Tibial artery (tissue), 4 donors: ENCODE data around the gene IFTAP.

Source experiments
- DNase-seq, 2 donors: peaks; one replicate each; pipeline ENCODE4 v3.0.0-alpha.2; 2019
- H3K27ac ChIP-seq, 2 donors: fragments of 200-600 bp; sonication (generic) in 1 of 2; 1 replicate in 1 of 2; 2 replicates in 1 of 2; pipeline ENCODE4 v1.5.1; 2018 to 2019; ENCODE audit warnings: mild to moderate bottlenecking in 1 of 2
- H3K27me3 ChIP-seq, 2 donors: fragments of 200-600 bp; sonication (generic) in 1 of 2; one replicate each; pipeline versions ENCODE4 v1.5.1 to v1.6.0; 2016 to 2019
- H3K36me3 ChIP-seq, 3 donors: fragments of 200-600 bp; sonication (generic) in 2 of 3; one replicate each; pipeline ENCODE4 v1.5.1; 2016 to 2019; ENCODE audit warnings: mild to moderate bottlenecking in 2 of 3
- H3K4me1 ChIP-seq, 4 donors: fragments of 200-600 bp; sonication (generic) in 2 of 4; 1 replicate in 3 of 4; 2 replicates in 1 of 4; pipeline ENCODE4 v1.5.1; 2016 to 2019
- H3K4me3 ChIP-seq, 2 donors: fragments of 200-600 bp; sonication (generic) in 1 of 2; 1 replicate in 1 of 2; 2 replicates in 1 of 2; pipeline ENCODE4 v1.5.1; 2018 to 2019; ENCODE audit warnings: mild to moderate bottlenecking in 2 of 2
- H3K9me3 ChIP-seq, 3 donors: fragments of 200-600 bp; sonication (generic) in 1 of 3; one replicate each; pipeline ENCODE4 v1.5.1; 2016 to 2019
- CTCF ChIP-seq, 2 experiments: fragments of 200-600 bp in 1 of 2; fragments of 450-650 bp in 1 of 2; IDR thresholded peaks; one replicate each; pipeline ENCODE4 v1.5.1; 2017 to 2019; ENCODE audit warnings: antibody characterized with exemption in 2 of 2, mild to moderate bottlenecking in 1 of 2, moderate library complexity in 1 of 2
- intact Hi-C: fragments of 100-400 bp; cut with DNase I; formaldehyde crosslinking; loops from one replicate; pipeline ENCODE4 v1.15.0; 2023; ENCODE audit warnings: low total_unique reads

Gene IFTAP

GRCh38 chr11:36574486-36574885 is 19.8 kb upstream of the IFTAP start:
- H3K27ac ChIP-seq: no peak overlapping the region

GRCh38 chr11:36577373-36577772 is 16.9 kb upstream of the IFTAP start:
- Histone ChIP-seq H3K4me1 (peaks cover 0 to 29% (median 6%) of the 10 kb centered on the region in 4 donors), H3K4me3 (no peak overlapping the region), H3K36me3 (no peaks in the 10 kb centered on the region), H3K27me3 (no peaks in the 10 kb centered on the region), H3K27ac (peak overlapping the region; percentile 12 to 54), H3K9me3 (peaks cover 0 to 4% (median 0%) of the 10 kb centered on the region in 3 donors)
- DNase-seq: no peak
- no peak for TF ChIP-seq CTCF (IDR thresholded peaks at IDR 0.05)
- intact Hi-C loops: no loop called here

More at GRCh38 chr11:36574486-36574885, 19.8 kb upstream of the IFTAP start:
- Histone ChIP-seq H3K27me3 (no peaks in the 10 kb centered on the region), H3K4me3 (no peak overlapping the region), H3K4me1 (peaks cover 0 to 29% (median 6%) of the 10 kb centered on the region in 4 donors), H3K36me3 (no peaks in the 10 kb centered on the region), H3K9me3 (no peaks in the 10 kb centered on the region)
- no peak for TF ChIP-seq CTCF (IDR thresholded peaks at IDR 0.05)
- no peak for DNase-seq
- intact Hi-C loops: no loop called here

- Histone ChIP-seq H3K4me3 (no peak overlapping the region), H3K27ac (peak overlapping the region in 1 of 2 donors; percentile 54), H3K36me3 (no peaks in the 10 kb centered on the region), H3K9me3 (peaks cover 0 to 4% (median 0%) of the 10 kb centered on the region in 3 donors), H3K27me3 (no peaks in the 10 kb centered on the region), H3K4me1 (peaks cover 0 to 29% (median 6%) of the 10 kb centered on the region in 4 donors)
- no peak for DNase-seq
- no peak for TF ChIP-seq CTCF (IDR thresholded peaks at IDR 0.05)
- intact Hi-C loops: no loop called here
These were observed 16.4 kb upstream of the IFTAP start for GRCh38 chr11:36577859-36578258.

- intact Hi-C loops: no loop called here
- no peak for DNase-seq
- no peak overlapping the region for H3K27ac ChIP-seq
These were observed 15.8 kb upstream of the IFTAP start for GRCh38 chr11:36578458-36578857.

GRCh38 chr11:36581536-36581935 is 12.8 kb upstream of the IFTAP start:
- H3K4me1 ChIP-seq: peaks cover 0 to 24% (median 6%) of the 10 kb centered on the region in 4 donors
- H3K9me3 ChIP-seq: peaks cover 0 to 4% (median 0%) of the 10 kb centered on the region in 3 donors
- H3K4me3 ChIP-seq: no peak overlapping the region
- H3K27ac ChIP-seq: no peak overlapping the region
- H3K27me3 ChIP-seq: no peaks in the 10 kb centered on the region
- H3K36me3 ChIP-seq: no peaks in the 10 kb centered on the region
- no peak for TF ChIP-seq CTCF (IDR thresholded peaks at IDR 0.05)
- intact Hi-C loops: no loop called here
- no peak for DNase-seq

More at GRCh38 chr11:36578458-36578857, 15.8 kb upstream of the IFTAP start:
- Histone ChIP-seq H3K9me3 (peaks cover 0 to 4% (median 0%) of the 10 kb centered on the region in 3 donors), H3K36me3 (no peaks in the 10 kb centered on the region), H3K27me3 (no peaks in the 10 kb centered on the region), H3K4me3 (no peak overlapping the region), H3K4me1 (peaks cover 0 to 29% (median 6%) of the 10 kb centered on the region in 4 donors)
- no peak for TF ChIP-seq CTCF (IDR thresholded peaks at IDR 0.05)

GRCh38 chr11:36583667-36584066 is 10.6 kb upstream of the IFTAP start:
- intact Hi-C loops: no loop called here
- Histone ChIP-seq H3K9me3 (peaks cover 0 to 4% (median 0%) of the 10 kb centered on the region in 3 donors), H3K36me3 (no peaks in the 10 kb centered on the region), H3K4me3 (no peak overlapping the region), H3K27ac (no peak overlapping the region), H3K27me3 (no peaks in the 10 kb centered on the region), H3K4me1 (peaks cover 0 to 4% (median 0%) of the 10 kb centered on the region in 4 donors)
- no peak for TF ChIP-seq CTCF (IDR thresholded peaks at IDR 0.05)
- no peak for DNase-seq
